ENCODE results near the gene AIPL1. TPM values are rescaled to one million over a fixed set of nuclear protein-coding genes. Genes with fewer than 3 reads are reported as not detected.

Gene AIPL1
- total RNA-seq, 2 donors from 2014 or later: not detected

- DNase-seq (no peak), ATAC-seq (no peak)
- no peak for TF ChIP-seq POLR2A (IDR thresholded peaks at IDR 0.05)
- TF ChIP-seq CTCF (IDR thresholded peaks at IDR 0.05): no peak
- Histone ChIP-seq H3K9me3 (no peaks in the 10 kb centered on the region), H3K4me1 (no peaks in the 10 kb centered on the region), H3K27ac (no peak overlapping the region), H3K4me3 (no peak overlapping the region), H3K27me3 (no peaks in the 10 kb centered on the region), H3K36me3 (replicated peaks in 1 of 2; ENCODE audit: insufficient read depth in 1 of 2, low read depth in 2 of 2) (no peaks in the 10 kb centered on the region)
- 63 to 69% methylated on average over 8 of the region's 8 CpGs for WGBS, 2 donors
- intact Hi-C loops (cut with DNase I): no loop called here
Measured at GRCh38 chr17:6476076-6476809, 41.3 kb upstream of the AIPL1 start.

- intact Hi-C loops (cut with DNase I): no loop called here
- Histone ChIP-seq H3K36me3 (replicated peaks in 1 of 2; ENCODE audit: insufficient read depth in 1 of 2, low read depth in 2 of 2) (no peaks in the 10 kb centered on the region), H3K27ac (no peak overlapping the region), H3K9me3 (no peaks in the 10 kb centered on the region), H3K4me1 (no peaks in the 10 kb centered on the region), H3K27me3 (no peaks in the 10 kb centered on the region), H3K4me3 (no peak overlapping the region)
- DNase-seq (no peak), ATAC-seq (no peak)
- TF ChIP-seq POLR2A (IDR thresholded peaks at IDR 0.05) (no peak), CTCF (IDR thresholded peaks at IDR 0.05) (no peak)
- 64 to 71% methylated on average over 4 of the region's 4 CpGs for WGBS, 2 donors
Measured at GRCh38 chr17:6475411-6475810, 40.5 kb upstream of the AIPL1 start.

GRCh38 chr17:6474906-6475305 is 40.0 kb upstream of the AIPL1 start:
- Histone ChIP-seq H3K36me3 (replicated peaks in 1 of 2; ENCODE audit: insufficient read depth in 1 of 2, low read depth in 2 of 2) (no peaks in the 10 kb centered on the region), H3K27ac (no peak overlapping the region), H3K27me3 (no peaks in the 10 kb centered on the region), H3K4me3 (no peak overlapping the region), H3K9me3 (no peaks in the 10 kb centered on the region), H3K4me1 (no peaks in the 10 kb centered on the region)
- WGBS, 2 donors: 66 to 72% methylated on average over 6 to 7 of the region's 7 CpGs
- DNase-seq: no peak
- ATAC-seq: no peak
- TF ChIP-seq POLR2A (IDR thresholded peaks at IDR 0.05): no peak
- TF ChIP-seq CTCF (IDR thresholded peaks at IDR 0.05): no peak
- intact Hi-C loops (cut with DNase I): no loop called here

- ATAC-seq: no peak
- Histone ChIP-seq H3K36me3 (replicated peaks in 1 of 2; ENCODE audit: insufficient read depth in 1 of 2, low read depth in 2 of 2) (no peaks in the 10 kb centered on the region), H3K9me3 (no peaks in the 10 kb centered on the region), H3K27ac (no peak overlapping the region), H3K4me3 (no peak overlapping the region), H3K27me3 (no peaks in the 10 kb centered on the region), H3K4me1 (no peaks in the 10 kb centered on the region)
- no peak for DNase-seq
- WGBS, 2 donors: 84 to 91% methylated on average over 16 to 22 of the region's 22 CpGs
- intact Hi-C loops (cut with DNase I): no loop called here
- TF ChIP-seq CTCF (IDR thresholded peaks at IDR 0.05) (no peak), POLR2A (IDR thresholded peaks at IDR 0.05) (no peak)
Measured at GRCh38 chr17:6474376-6474775, 39.5 kb upstream of the AIPL1 start.
